SK-N-SH (cell line): ENCODE results near the gene RILPL2. TPM values are rescaled to one million over a fixed set of nuclear protein-coding genes. Genes with fewer than 3 reads are reported as not detected.

Source experiments
- CTCF ChIA-PET: fragments of 300-600, 350-600 bp; formaldehyde crosslinking; extraction: SDS; loops from one replicate; lab custom pipeline; 2021; lab: Yijun Ruan, JAX
- POLR2A ChIA-PET: fragments of 350-600 bp; sonication (Branson Sonifier 250); formaldehyde crosslinking; extraction: SDS; loops from one replicate; lab custom pipeline; 2020; ENCODE audit warnings: antibody characterized with exemption, inconsistent platforms; lab: Yijun Ruan, JAX
- DNase-seq: peaks from one replicate; pipeline ENCODE4 v3.0.0; 2012
- H2AFZ ChIP-seq: fragments of 200-600 bp; sonication (generic); 2 replicates; pipeline ENCODE4 v1.8.1; 2016; ENCODE audit warnings: antibody characterized with exemption, mild to moderate bottlenecking, low read depth
- H3F3A ChIP-seq: fragments of 200-600 bp; sonication (generic); replicated peaks from 2 replicates; pipeline ENCODE3; 2016; ENCODE audit warnings: antibody characterized with exemption, mild to moderate bottlenecking; ENCODE audit not compliant: insufficient read depth
- H3K27ac ChIP-seq, 2 experiments: fragments of 200-500 bp in 1 of 2; fragments of 200-600 bp in 1 of 2; sonication (Bioruptor generic) in 1 of 2; sonication (generic), shearing (Covaris generic) in 1 of 2; 2 replicates each; pipeline versions ENCODE4 v1.5.1 to v1.6.1; 2014 to 2016; ENCODE audit warnings: low read depth in 2 of 2, inconsistent platforms in 1 of 2, low read length in 1 of 2, mild to moderate bottlenecking in 1 of 2, mixed read lengths in 1 of 2
- H3K27me3 ChIP-seq: fragments of 200-600 bp; sonication (generic), shearing (Covaris generic); 2 replicates; pipeline ENCODE4 v1.6.1; 2016; ENCODE audit warnings: mixed run types; ENCODE audit not compliant: insufficient read depth
- H3K36me3 ChIP-seq, 2 experiments: fragments of 200-500 bp in 1 of 2; fragments of 200-600 bp in 1 of 2; sonication (Bioruptor generic) in 1 of 2; sonication (generic) in 1 of 2; replicated peaks in 1 of 2; 2 replicates each; pipeline versions ENCODE3 to v1.5.1; 2014 to 2016; ENCODE audit warnings: low read length in 1 of 2, mild to moderate bottlenecking in 1 of 2; ENCODE audit not compliant: insufficient read depth in 2 of 2, control insufficient read depth in 1 of 2
- H3K4me1 ChIP-seq, 2 experiments: fragments of 200-500 bp in 1 of 2; fragments of 200-600 bp in 1 of 2; sonication (Bioruptor generic) in 1 of 2; sonication (generic), shearing (Covaris generic) in 1 of 2; 2 replicates each; pipeline versions ENCODE4 v1.5.1 to v1.6.1; 2014 to 2016; ENCODE audit warnings: low read depth in 1 of 2, low read length in 1 of 2, mixed run types in 1 of 2; ENCODE audit not compliant: insufficient read depth in 2 of 2, control insufficient read depth in 1 of 2
- H3K4me2 ChIP-seq: fragments of 200-600 bp; sonication (generic), shearing (Covaris generic); 2 replicates; pipeline ENCODE4 v1.6.1; 2017; ENCODE audit warnings: mixed run types
- H3K4me3 ChIP-seq, 2 experiments: fragments of 200-500 bp in 1 of 2; fragments of 200-600 bp in 1 of 2; sonication (Bioruptor generic) in 1 of 2; sonication (generic), shearing (Covaris generic) in 1 of 2; 2 replicates each; pipeline versions ENCODE4 v1.5.1 to v1.8.1; 2014 to 2016; ENCODE audit warnings: low read depth in 2 of 2, inconsistent platforms in 1 of 2, low read length in 1 of 2, mild to moderate bottlenecking in 1 of 2, mixed read lengths in 1 of 2, moderate library complexity in 1 of 2
- H3K79me2 ChIP-seq: fragments of 200-600 bp; sonication (generic); 2 replicates; pipeline ENCODE4 v1.8.1; 2017; ENCODE audit warnings: mild to moderate bottlenecking; ENCODE audit not compliant: insufficient read depth
- H3K9ac ChIP-seq: fragments of 200-600 bp; sonication (generic); 2 replicates; pipeline ENCODE4 v1.6.1; 2017; ENCODE audit warnings: mixed run types
- H3K9me2 ChIP-seq: fragments of 200-600 bp; sonication (generic); 2 replicates; pipeline ENCODE4 v1.6.1; 2017; ENCODE audit warnings: mixed run types
- H3K9me3 ChIP-seq: fragments of 200-600 bp; sonication (generic); 2 replicates; pipeline ENCODE4 v1.6.1; 2017; ENCODE audit warnings: mixed run types, mild to moderate bottlenecking, moderate library complexity
- H4K20me1 ChIP-seq: fragments of 200-600 bp; sonication (generic); 2 replicates; pipeline ENCODE4 v1.6.1; 2017; ENCODE audit warnings: mild to moderate bottlenecking, mixed run types; ENCODE audit not compliant: insufficient read depth
- ELF1 ChIP-seq: IDR thresholded peaks from 2 replicates; pipeline ENCODE4 v1.4.0; 2012
- EP300 ChIP-seq, 2 experiments: IDR thresholded peaks; 2 replicates each; pipeline versions ENCODE4 v1.4.0 to v1.6.1; 2012; ENCODE audit warnings: borderline replicate concordance in 1 of 2, low read depth in 1 of 2, low read length in 1 of 2
- FOXJ3 ChIP-seq: sonication (generic); formaldehyde crosslinking; IDR thresholded peaks from 2 replicates; pipeline ENCODE4 v1.5.1; 2020; ENCODE audit warnings: mild to moderate bottlenecking, missing genetic modification reagents
- GABPA ChIP-seq: IDR thresholded peaks from 2 replicates; pipeline ENCODE4 v1.4.0; 2012; ENCODE audit warnings: low read depth, mild to moderate bottlenecking
- GATA2 ChIP-seq: sonication (generic); formaldehyde crosslinking; IDR thresholded peaks from 2 replicates; pipeline ENCODE4 v1.5.0; 2020; ENCODE audit warnings: mild to moderate bottlenecking, missing genetic modification reagents
- JUND ChIP-seq: IDR thresholded peaks from 2 replicates; pipeline ENCODE4 v1.4.0; 2012
- MXI1 ChIP-seq: IDR thresholded peaks from 2 replicates; pipeline ENCODE4 v1.6.1; 2012; ENCODE audit warnings: mild to moderate bottlenecking, low read depth, low read length, improper control_type of control experiment
- NFIC ChIP-seq: IDR thresholded peaks from 2 replicates; pipeline ENCODE4 v1.4.0; 2012; ENCODE audit warnings: borderline replicate concordance
- NRF1 ChIP-seq: IDR thresholded peaks from 2 replicates; pipeline ENCODE4 v1.6.1; 2012; ENCODE audit warnings: low read depth, mild to moderate bottlenecking, low read length
- SIN3A ChIP-seq: IDR thresholded peaks from 2 replicates; pipeline ENCODE4 v1.6.1; 2012; ENCODE audit warnings: low read depth, mild to moderate bottlenecking, low read length, moderate library complexity, borderline replicate concordance
- SMC3 ChIP-seq: IDR thresholded peaks from 2 replicates; pipeline ENCODE4 v1.6.1; 2012; ENCODE audit warnings: low read depth, low read length, improper control_type of control experiment
- TEAD4 ChIP-seq: IDR thresholded peaks from 2 replicates; pipeline ENCODE4 v1.4.0; 2012; ENCODE audit warnings: mild to moderate bottlenecking, borderline replicate concordance; ENCODE audit not compliant: insufficient read depth
- YY1 ChIP-seq: IDR thresholded peaks from 2 replicates; pipeline ENCODE4 v1.4.0; 2012; ENCODE audit warnings: low read depth, mild to moderate bottlenecking
- WGBS: methylation state at CpG from one replicate; pipeline ENCODE4 v1.1.6; 2017; ENCODE audit warnings: low lambda C conversion rate; 5-methylcytosine and 5-hydroxymethylcytosine counted together
- polyA plus RNA-seq, 3 experiments: library from polyadenylated mRNA; depleted of rRNA; stranded (reverse); fragments of >200 nt; gene quantifications; 2 replicates each; pipeline ENCODE4 v1.2.3, GENCODE V29; 2012
- TF ChIP-seq, protein P1 (sequence below): IDR thresholded peaks from 2 replicates; pipeline ENCODE4 v1.4.0; 2012; ENCODE audit warnings: low read depth
- TF ChIP-seq, protein P2 (sequence below): fragments of 150-350 bp; IDR thresholded peaks from 2 replicates; pipeline ENCODE4 v1.6.1; 2016; ENCODE audit warnings: mild to moderate bottlenecking, low read depth, low read length
- TF ChIP-seq, protein P3 (sequence below): fragments of 200-600 bp; sonication (generic); IDR thresholded peaks from 2 replicates; pipeline ENCODE4 v1.6.1; 2017; ENCODE audit warnings: antibody characterized with exemption, mild to moderate bottlenecking, moderate library complexity

RILPL2 gene
- polyA plus RNA-seq, 1 of the 3 experiments (the other 2 are of a cell fraction) = 5.0 TPM

DNA sequence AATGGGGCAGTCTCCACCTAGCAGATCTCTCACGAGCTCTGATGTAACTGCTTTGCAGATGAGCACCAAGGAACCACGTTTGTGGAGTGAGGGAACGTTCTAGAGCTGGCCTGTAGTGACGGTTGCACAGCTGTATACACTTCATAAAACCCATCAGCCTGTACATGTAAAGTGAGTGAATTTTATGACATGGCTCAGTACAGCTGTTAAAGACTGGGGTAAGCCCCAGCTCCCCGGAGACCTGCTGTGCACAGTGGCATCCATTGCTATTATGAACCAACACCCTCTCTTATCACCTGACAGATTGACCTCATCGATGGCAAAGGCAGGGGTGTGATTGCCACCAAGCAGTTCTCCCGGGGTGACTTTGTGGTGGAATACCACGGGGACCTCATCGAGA, 31.9 kb downstream of the RILPL2 start:
- H3K79me2 ChIP-seq = peaks cover 47% of the 10 kb centered on the region
- H4K20me1 ChIP-seq = peaks cover 15% of the 10 kb centered on the region
- no peaks in the 10 kb centered on the region for H3K9me2 ChIP-seq
- 98% methylated on average over 8 of the region's 9 CpGs for WGBS
- no peak overlapping the region for H3K4me2 ChIP-seq
- peaks cover 28 to 49% of the 10 kb centered on the region in 2 experiments for H3K36me3 ChIP-seq
- no peak for DNase-seq
- H3K9me3 ChIP-seq = no peaks in the 10 kb centered on the region
- no peaks in the 10 kb centered on the region for H3K27me3 ChIP-seq
- no peak overlapping the region for H2AFZ ChIP-seq
- H3K4me1 ChIP-seq = no peaks in the 10 kb centered on the region
- H3K27ac ChIP-seq = no peak overlapping the region
- POLR2A ChIA-PET = no interaction called here
- CTCF ChIA-PET = no interaction called here
- H3F3A ChIP-seq = peaks cover 12% of the 10 kb centered on the region
- TF ChIP-seq TEAD4 (no peak), JUND (no peak), GABPA (no peak), GATA2 (CRISPR knock-in tag) (no peak), EP300 (IDR thresholded peaks at IDR 0.05; ENCODE audit: borderline replicate concordance in 1 of 2, low read depth in 1 of 2, low read length in 1 of 2) (no peak), NFIC (no peak), MXI1 (no peak), NRF1 (no peak), SIN3A (no peak), SMC3 (no peak), FOXJ3 (CRISPR knock-in tag) (no peak), YY1 (no peak), ELF1 (no peak)
- TF ChIP-seq, protein P1, sequence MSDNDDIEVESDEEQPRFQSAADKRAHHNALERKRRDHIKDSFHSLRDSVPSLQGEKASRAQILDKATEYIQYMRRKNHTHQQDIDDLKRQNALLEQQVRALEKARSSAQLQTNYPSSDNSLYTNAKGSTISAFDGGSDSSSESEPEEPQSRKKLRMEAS = no peak
- TF ChIP-seq, protein P2, sequence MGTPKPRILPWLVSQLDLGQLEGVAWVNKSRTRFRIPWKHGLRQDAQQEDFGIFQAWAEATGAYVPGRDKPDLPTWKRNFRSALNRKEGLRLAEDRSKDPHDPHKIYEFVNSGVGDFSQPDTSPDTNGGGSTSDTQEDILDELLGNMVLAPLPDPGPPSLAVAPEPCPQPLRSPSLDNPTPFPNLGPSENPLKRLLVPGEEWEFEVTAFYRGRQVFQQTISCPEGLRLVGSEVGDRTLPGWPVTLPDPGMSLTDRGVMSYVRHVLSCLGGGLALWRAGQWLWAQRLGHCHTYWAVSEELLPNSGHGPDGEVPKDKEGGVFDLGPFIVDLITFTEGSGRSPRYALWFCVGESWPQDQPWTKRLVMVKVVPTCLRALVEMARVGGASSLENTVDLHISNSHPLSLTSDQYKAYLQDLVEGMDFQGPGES = no peak
- TF ChIP-seq, protein P3, sequence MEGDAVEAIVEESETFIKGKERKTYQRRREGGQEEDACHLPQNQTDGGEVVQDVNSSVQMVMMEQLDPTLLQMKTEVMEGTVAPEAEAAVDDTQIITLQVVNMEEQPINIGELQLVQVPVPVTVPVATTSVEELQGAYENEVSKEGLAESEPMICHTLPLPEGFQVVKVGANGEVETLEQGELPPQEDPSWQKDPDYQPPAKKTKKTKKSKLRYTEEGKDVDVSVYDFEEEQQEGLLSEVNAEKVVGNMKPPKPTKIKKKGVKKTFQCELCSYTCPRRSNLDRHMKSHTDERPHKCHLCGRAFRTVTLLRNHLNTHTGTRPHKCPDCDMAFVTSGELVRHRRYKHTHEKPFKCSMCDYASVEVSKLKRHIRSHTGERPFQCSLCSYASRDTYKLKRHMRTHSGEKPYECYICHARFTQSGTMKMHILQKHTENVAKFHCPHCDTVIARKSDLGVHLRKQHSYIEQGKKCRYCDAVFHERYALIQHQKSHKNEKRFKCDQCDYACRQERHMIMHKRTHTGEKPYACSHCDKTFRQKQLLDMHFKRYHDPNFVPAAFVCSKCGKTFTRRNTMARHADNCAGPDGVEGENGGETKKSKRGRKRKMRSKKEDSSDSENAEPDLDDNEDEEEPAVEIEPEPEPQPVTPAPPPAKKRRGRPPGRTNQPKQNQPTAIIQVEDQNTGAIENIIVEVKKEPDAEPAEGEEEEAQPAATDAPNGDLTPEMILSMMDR = no peak
- H3K4me3 ChIP-seq = no peak overlapping the region
- no peak overlapping the region for H3K9ac ChIP-seq
